ENCODE measurements around the gene SLC52A3.
"Not testable (repeated sequence)": the region's sequence is repeated elsewhere in the genome, so short reads cannot be mapped to it uniquely, and the experiment has no call there.

SLC52A3 gene

DNA sequence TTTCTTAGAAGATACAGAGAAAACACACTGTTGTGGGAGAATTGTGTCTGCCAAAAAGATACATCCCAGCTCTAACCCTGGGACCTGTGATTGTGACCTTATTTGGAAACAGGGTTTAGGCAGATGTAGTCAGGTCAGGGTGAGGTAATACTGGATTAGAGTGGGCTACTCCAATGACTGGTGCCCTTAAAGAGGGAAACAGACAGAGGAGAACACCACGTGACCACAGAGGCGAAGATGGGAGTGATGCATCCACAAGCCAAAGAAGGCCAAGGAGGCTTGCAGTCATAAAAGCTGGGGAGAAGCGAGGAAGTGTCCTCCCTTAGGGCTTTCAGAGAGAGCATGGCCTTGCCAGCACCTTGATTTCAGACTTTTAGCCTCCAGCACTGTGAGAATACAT lies 35.6 kb downstream of the SLC52A3 start:
- no peak overlapping the region for H3K27ac ChIP-seq
- DNase-seq (ENCODE audit: low read depth, low spot score): no peak

DNA sequence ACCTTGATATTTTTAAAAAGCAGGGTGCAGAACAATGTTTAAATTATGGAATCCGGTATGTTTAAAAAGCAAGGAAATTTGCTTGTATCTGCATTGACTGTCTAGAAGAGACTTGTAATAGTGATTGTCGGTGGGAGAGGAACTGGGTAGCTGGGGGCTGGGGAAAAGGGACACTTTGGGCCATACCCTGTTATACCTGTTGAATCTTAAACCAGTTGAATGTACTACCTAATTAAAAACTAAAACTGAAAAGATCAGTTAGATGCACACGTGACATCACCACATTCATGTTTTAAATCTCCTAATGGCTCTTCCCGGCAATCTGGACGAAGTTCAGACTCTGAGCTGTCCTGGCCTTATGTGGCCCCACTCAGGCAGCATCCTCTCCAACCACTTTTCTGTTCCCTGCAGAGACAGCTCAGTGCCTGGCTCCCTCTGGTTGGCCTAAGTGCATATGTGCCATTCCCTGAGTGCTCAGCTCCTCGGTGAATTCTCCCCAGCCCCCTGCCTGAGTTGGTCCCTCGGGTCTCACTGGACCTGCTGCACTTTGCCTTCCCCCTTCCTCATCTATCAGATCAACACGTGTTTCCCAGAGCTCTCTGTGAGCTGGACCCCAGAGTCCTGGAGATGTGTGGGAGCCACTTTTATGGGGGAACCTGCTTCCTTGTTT lies 36.3 kb downstream of the SLC52A3 start:
- DNase-seq (ENCODE audit: low read depth, low spot score): no peak
- H3K27ac ChIP-seq: no peak overlapping the region

DNA sequence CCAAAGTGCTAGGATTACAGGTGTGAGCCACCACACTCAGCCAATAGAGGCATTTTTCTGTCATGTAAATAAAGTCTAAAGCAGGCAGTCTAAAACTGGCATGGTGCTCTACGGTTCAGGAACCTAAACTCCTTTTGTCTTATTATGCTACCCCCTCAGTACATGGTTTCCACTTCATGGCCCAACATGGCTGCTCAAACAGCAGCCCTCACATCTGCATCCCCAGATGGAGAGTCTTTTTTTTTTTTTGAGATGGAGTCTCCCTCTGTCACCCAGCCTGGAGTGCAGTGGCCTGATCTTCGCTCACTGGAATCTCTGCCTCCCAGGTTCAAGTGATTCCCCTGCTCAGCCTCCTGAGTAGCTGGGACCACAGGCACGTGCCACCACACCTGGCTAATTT lies 38.3 kb downstream of the SLC52A3 start:
- no peak for DNase-seq (ENCODE audit: low read depth, low spot score)
- H3K27ac ChIP-seq: no peak overlapping the region

DNA sequence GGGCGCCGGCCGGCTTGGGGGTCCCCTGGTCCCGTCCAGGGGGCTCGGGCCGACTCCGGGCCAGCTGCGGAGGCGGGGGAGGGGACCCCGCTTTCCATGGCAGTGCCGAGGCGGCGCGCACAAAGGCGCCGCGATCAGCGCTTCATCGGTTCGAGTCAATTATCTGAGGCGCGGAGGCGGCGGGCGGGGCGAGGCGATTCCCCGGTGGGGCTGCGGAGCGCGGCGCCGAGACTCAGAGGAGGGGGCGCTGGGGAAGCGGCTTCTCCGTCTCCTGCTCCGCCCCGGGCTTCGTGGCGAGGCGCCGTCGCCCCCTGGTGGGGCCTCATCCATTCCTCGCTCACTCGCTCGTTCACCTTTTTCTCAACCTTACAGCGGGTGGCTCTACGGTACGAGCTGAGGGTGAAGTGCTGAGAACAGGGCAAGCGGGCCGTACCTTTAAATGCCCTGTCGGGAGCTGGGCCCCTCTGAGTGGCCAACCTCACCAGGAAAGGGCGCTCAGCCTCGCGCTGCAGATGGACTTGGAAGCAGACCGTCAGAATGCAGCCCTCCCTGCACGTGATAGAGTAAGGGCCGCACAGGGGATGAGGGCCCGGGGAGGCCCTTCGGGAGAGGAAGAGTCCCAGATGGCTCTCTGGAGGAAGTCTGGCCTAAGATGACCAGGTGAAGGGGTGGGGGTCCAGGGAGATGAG lies 39.9 kb downstream of the SLC52A3 start:
- H3K27ac ChIP-seq: no peak overlapping the region

DNA sequence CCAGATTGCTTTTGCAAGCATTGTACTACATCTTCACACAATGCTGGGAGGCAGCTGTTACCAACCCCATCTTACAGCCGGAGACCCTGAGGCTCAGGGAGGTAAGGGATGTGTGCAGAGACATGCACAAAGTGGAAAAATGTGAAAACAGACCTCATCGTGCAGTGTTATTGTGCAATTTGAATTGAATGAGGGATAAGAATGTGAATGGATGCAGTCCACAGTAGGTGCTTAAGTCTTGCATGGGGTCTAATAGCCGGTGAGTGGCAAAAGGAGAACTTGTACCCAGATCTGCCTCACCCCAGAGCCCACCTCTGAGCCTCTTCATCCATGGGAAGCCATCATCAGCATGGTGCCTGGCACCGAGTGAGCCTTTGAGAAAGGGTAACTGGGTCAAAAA lies 42.1 kb downstream of the SLC52A3 start:
- no peak for DNase-seq (ENCODE audit: low read depth, low spot score)
- H3K27ac ChIP-seq: no peak overlapping the region

More for the DNA sequence above, 39.9 kb downstream of the SLC52A3 start:
- no peak for DNase-seq (ENCODE audit: low read depth, low spot score)

DNA sequence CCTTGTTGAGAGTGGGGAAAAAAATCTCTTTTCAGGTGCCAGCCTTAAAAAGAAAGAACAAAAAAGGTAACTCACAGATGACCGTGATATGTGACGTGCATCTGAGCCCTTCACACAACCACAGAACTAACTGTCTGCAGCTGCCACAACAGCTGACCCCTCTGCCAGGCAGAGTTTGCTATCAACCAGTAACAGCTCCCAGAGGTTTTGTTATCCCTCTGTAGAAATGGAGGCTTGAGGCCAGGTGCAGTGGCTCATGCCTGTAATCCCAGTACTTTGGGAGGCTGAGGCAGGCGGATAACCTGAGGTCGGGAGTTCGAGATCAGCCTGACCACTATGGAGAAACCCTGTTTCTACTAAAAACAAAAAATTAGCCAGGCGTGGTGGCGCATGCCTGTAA lies 42.8 kb downstream of the SLC52A3 start:
- H3K27ac ChIP-seq: no peak overlapping the region
- no peak for DNase-seq (ENCODE audit: low read depth, low spot score)

DNA sequence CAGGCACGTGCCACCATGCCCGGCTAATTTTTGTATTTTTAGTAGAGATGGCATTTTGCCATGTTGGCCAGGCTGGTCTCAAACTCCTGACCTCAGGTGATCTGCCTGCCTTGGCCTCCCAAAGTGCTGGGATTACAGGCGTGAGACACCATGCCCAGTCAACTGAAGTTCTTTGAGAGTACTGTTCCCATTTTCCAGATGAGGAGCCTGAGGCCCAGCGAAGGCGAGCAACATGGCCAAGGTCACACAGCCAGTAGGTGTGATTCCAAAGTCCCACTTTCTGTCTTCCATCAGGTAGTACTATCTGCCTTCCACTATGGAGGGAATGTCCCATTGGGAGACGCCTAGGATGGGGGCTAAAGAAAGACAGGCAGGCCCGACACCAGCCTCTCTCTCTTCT lies 43.5 kb downstream of the SLC52A3 start:
- not testable (repeated sequence) for H3K27ac ChIP-seq; DNase-seq (ENCODE audit: low read depth, low spot score)

DNA sequence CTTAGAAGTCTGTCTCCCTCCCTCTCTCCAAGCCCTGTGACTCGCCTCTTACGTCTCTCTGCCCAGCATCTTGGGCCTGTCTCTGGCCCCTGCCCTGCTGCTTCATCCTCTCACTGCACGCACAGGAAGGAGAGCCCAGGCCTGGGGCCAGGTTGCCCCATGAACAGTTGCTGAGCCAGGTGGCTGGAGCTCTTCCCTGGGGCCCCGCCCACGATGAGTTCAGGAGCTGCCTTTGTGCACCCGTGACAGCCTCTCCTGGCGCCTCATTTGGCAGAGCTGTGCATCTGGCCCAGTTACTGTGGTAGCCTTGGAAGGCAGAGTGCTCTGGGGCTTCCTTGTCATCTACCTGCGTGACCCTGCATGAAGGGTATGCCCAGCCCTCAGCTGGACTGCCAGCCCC lies 44.5 kb downstream of the SLC52A3 start:
- DNase-seq (ENCODE audit: low read depth, low spot score): peak; percentile 6
- no peak overlapping the region for H3K27ac ChIP-seq

DNA sequence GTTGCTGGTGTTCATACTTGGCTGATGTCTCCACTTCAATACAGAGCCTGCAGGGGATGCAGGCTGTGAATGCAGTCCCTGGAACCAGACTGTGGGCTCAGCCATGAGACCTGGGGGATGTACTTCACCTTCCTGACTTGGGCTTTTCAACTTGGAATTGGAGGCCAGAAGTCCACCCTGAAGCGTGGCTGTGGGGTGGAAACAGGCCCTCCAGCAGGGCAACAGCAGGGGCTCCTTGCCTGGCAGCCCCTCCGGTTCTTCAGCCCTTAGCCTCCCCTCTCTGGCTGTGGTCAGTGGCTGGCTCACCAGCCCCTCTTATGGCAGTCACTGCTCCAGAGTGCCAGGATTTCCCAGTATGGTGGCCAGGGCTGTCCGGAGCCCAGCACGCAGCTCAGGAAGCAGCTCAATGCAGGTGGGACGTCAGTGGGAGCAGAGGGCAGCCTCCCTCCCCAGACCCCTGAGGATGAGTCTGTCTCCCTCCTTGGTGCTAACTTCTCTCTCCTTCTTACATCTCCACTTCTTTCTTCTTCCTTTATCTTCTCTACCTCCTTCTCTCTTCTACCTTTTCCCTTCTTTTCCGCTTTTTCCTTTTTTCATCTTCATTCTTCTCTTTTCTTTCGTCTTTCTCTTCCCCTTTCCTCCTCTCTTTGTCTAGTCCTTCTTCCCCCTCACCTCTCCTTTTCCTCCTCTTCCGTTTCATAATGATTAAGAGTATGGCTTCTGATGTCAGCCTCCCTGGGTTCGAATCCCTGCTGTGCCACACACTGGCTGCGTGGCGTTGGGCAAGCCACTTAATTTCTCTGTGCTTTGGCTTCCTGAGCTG lies 45.3 kb downstream of the SLC52A3 start:
- H3K27ac ChIP-seq: no peak overlapping the region
- no peak for DNase-seq (ENCODE audit: low read depth, low spot score)

DNA sequence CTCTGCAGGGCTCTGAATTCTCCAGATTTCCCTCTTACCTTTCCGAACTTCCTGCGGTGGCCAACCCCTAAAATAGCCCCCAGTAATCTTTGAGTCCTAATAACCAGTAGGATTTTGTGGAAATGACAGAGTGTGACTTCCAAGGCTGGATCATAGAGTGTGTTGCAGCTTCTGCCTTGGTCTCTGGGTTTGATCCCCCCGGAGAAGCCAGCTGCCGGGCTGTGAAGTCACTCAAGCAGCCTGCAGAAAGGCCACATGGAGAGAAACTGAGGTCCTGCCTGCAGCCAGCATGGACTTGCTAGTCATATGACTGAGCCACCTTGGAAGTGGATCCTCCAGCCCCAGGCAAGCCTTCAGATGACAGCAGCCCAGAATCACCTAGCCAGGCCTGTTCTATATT lies 46.4 kb downstream of the SLC52A3 start:
- no peak overlapping the region for H3K27ac ChIP-seq
- DNase-seq (ENCODE audit: low read depth, low spot score): no peak

DNA sequence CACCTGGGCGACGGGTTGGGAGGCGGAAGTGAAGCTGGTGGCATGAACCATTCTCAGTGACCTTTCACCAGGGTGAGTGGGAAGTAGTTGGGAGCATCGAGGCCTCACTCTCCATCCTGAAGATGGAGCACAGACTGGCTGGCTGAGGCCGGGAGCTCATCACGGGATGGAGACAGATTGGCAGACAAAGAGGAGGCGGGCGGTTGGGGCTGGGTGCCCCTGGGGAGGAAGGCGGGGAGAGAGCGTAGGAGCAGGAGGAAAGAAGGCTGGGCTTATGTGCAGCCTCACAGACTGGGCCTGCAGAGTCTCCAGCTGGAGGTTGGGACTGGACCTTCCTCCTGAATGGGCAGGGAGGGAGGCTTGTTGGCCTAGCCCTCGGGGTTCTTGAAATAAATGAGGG lies 48.5 kb downstream of the SLC52A3 start:
- H3K27ac ChIP-seq: no peak overlapping the region
- no peak for DNase-seq (ENCODE audit: low read depth, low spot score)

DNA sequence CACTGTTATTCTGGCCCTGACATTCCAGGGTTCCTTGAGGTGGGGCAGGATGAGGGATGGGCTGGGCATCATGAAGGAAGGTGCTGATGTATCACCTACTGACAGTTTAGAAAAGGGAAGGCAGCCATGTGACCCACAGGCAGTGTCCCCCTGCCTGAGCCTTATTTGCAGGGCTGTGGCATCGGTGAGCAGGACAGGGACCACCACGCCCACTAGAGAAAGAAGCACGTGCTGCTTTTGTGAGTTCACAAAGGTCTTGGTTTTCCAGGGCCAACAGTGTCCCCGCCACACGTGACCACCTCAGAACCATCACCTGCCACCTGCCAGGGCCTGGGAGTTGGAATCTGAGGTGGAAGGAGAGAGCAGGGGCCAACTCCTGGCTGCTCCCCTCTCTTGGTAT lies 49.2 kb downstream of the SLC52A3 start:
- no peak for DNase-seq (ENCODE audit: low read depth, low spot score)
- H3K27ac ChIP-seq: no peak overlapping the region

DNA sequence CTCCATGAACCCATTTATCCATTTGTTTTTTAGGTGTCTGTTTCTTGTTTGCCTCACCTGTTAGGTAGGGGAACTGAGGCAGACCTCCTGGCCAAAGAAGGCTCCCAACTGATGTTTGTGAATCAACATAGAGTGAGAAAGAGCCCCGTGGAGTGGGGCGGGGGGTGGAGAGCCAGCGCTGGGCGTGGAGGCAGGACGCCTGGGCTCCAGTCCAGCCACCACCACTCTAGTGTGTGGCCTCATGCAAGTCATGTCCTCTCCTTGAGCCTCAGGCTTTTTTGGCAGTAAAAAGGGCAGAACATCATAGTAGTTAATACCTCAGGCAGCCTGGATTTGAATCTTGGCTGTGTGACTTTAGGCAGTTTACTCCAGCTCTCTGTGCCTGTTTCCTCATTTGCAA lies 50.5 kb downstream of the SLC52A3 start:
- H3K27ac ChIP-seq: no peak overlapping the region
- no peak for DNase-seq (ENCODE audit: low read depth, low spot score)

DNA sequence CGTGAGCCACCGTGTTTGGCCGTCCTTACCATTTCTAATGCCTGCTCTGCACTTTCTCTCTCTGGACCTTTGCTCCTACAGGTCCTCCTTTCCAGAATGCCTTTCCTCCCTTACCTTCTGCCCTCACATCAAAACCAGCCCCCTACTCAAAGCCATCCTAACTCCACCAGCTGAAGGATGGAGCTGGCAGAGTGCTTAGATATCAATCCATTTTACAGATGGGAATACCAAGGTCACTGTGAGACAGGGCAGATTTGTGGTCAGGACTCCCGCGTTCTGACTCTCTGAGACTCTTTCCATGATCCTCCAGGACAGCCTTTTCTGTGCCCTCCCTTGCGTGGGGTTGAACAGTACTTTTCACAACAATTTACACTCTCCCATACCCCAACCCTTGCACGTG lies 51.0 kb downstream of the SLC52A3 start:
- no peak overlapping the region for H3K27ac ChIP-seq
- DNase-seq (ENCODE audit: low read depth, low spot score): no peak

DNA sequence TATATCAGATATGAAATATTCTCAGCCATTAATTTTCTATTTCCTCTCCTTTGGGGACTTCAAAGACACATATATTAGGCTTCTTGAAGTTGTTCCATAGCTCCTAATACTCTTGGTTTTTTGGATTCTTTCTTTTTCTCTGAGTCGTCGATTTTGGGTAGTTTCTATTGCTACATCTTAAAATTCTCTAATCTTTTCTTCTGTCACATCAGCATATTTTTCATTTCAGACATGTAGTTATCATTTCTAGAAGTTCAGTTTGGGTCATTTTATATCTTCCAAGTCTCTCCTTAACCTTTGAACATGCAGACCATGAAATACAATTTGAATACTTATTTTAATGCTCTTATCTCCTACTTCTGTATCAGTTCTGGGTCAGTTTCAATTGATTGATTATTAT lies 53.8 kb downstream of the SLC52A3 start:
- H3K27ac ChIP-seq: no peak overlapping the region
- no peak for DNase-seq (ENCODE audit: low read depth, low spot score)

DNA sequence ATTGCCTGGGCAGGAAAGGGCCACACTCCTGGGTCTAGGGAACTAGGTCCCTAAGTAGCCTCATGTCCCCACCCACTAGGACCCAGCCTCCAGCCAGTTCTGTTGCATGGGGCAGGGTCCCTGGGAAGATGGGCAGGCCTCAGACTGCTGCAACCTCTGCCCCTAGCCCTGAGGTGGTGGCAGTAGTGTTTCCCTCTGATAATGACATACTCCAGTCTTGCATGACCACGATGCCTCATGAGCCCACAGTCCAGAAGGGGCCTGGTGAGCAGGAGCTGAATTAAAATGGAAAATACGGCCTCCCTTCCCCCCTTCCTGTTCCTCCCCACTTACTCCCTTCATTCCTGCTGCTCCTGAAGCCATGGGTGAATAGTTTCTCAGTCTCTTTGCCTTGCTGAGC lies 56.7 kb downstream of the SLC52A3 start:
- DNase-seq (ENCODE audit: low read depth, low spot score): no peak
- H3K27ac ChIP-seq: no peak overlapping the region

DNA sequence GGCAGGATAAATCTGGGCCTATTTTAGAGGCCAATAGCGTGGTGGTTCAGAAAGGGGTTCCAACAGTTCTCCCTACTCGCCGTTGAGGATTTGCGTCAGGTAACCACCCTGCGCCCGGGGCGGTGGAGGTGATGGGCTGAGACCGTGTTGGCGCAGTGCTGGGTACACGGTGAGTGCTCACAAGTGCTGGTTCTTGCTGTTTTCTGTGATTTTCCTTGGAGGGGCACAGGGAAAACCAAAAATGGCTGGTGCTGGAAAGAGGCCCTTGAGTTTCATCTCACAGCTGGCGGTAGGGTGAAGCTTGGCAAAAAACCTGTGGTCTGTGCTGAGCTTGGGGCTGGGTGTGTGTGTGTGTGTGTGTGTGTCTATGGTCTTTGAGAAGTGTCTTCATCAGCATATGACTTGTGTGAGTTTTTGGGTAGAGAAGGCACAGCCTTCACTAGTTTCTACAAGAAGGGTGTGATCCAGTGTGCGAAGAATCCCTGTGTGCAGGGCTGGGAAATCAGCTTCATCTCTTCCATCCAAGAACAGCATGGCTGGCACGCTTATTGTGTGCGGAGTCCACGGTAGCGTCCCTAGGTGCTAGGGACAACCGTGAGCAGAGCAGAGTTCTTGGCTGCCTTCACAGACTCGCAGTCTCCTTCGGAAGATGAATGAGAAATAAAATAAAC lies 57.4 kb downstream of the SLC52A3 start:
- DNase-seq (ENCODE audit: low read depth, low spot score): no peak

More for the DNA sequence above, 57.4 kb downstream of the SLC52A3 start:
- H3K27ac ChIP-seq: no peak overlapping the region
